HG02938 (cell line): ENCODE results near the gene TAF11.
A peak's percentile ranks its signal among the peaks of the same experiment; 100 is the strongest.
"Not testable (repeated sequence)": the region's sequence is repeated elsewhere in the genome, so short reads cannot be mapped to it uniquely, and the experiment has no call there.

ENCODE experiments used
- ATAC-seq: cut with Tn5 transposase; IDR thresholded peaks from one replicate; pipeline ENCODE4 v1.9.1; 2021; ENCODE audit warnings: mild to moderate bottlenecking, moderate library complexity; ENCODE audit not compliant: unreplicated experiment

The TAF11 gene, protein sequence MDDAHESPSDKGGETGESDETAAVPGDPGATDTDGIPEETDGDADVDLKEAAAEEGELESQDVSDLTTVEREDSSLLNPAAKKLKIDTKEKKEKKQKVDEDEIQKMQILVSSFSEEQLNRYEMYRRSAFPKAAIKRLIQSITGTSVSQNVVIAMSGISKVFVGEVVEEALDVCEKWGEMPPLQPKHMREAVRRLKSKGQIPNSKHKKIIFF

DNA sequence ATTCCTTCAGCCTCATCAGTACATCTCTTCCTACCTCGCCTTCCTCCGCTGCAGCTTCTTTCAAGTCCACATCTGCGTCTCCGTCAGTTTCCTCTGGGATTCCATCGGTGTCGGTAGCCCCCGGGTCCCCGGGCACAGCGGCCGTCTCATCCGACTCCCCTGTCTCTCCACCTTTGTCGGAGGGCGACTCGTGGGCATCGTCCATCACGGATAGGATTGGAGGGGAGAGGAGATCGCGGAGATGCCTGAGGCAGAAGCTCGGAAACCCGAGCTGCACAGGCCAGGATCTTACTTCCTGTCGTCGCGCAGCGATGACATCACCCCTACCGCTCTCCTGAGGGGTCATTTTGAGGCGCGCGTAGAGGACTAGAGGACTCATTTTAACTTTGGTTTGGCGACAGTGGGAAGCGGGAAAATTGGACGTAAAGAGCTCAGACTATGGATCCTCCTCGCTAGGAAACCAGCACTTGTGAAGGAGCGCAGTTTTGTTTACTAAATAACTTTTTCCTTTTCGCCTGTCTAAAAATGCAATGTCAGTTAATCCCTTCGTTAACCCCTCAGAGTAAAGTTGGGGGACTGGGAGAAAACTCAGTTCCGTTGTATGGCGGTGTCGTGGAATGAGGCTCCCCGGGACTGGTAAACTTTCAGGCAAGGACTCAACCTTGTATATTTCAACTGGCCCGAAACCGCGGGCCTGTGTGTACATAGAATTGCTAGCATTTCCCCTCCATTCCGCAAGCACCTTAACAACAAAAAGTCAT is at the start of gene TAF11:
TSS of gene TAF11 (minus strand) at position 290 of the 761 bp plus-strand sequence. CDS start at position 205, 85 bp downstream.
- ATAC-seq: peak; percentile 76

DNA sequence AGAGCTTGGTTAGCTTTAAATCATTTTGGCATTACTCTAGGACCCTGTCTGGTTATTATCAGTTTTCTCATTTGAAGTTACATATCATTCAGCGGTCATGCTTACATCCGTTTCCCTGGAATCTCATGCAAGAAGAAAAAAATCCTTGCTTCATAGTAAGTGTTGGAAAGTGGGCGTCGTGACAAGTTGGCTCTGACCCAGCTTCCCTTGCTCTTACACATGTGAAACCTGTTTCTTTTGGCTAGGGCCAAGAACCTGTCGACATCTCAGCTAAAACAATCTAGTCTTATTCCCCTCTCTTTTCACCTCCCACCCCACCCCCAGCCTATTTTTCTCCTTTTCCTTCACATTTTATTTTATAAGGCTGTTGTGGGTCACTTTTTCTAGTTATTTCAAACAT is 46.7 kb upstream of the TAF11 start:
- ATAC-seq: no peak

- not testable (repeated sequence) for ATAC-seq
Observed at GRCh38 chr6:34932202-34932601, 44.4 kb upstream of the TAF11 start.

- ATAC-seq: no peak
Observed at GRCh38 chr6:34930221-34930620, 42.4 kb upstream of the TAF11 start.

- no peak for ATAC-seq
Observed at GRCh38 chr6:34929241-34929978, 41.6 kb upstream of the TAF11 start.

DNA sequence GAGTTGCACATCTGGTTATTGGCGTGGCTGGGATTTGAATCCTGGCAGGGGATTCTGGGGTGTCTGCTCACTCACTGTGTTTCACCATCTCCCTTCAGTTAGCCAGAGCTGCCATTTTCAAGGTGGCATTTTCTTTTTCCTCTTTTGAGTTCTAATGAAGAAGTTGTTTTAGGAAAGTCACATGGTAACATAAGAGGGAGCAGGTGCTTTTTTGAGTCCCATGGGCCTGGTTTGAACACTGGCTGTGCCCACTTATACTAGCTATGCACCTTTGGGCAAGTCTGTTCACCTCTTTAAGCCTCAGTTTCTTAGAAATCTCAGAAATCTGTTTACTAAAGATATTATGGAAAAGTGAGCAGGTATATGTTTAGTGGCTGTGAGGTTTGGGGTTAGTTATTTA is 40.9 kb upstream of the TAF11 start:
- ATAC-seq: no peak

- no peak for ATAC-seq
Observed at GRCh38 chr6:34928220-34928619, 40.4 kb upstream of the TAF11 start.

GRCh38 chr6:34926655-34927054 is 38.8 kb upstream of the TAF11 start:
- ATAC-seq: no peak

- no peak for ATAC-seq
Observed at GRCh38 chr6:34924831-34925625, 37.2 kb upstream of the TAF11 start.

DNA sequence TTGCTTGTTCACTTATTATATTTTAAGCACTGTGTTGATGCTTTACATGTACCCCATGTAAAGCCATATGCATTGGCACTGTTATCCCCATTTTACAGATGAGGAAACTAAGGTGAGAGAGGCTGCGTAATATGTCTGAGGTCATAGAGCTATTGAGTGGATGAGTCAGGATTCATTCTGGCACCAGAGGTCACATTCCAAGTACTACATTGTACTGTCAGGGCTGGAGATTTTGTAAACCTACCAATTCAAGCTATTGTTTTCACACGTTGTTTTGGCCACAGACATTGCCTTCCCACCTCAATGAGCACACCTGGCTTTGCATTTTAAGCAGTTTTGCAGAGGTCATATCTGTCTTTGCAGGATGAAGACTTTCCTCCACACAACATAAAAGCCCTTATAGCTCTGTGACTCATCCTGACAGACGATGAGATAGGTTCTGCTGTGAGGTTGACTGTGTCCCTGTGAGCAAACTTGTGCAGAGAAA is 34.4 kb upstream of the TAF11 start:
- no peak for ATAC-seq

GRCh38 chr6:34920097-34920496 is 32.3 kb upstream of the TAF11 start:
- ATAC-seq: no peak

DNA sequence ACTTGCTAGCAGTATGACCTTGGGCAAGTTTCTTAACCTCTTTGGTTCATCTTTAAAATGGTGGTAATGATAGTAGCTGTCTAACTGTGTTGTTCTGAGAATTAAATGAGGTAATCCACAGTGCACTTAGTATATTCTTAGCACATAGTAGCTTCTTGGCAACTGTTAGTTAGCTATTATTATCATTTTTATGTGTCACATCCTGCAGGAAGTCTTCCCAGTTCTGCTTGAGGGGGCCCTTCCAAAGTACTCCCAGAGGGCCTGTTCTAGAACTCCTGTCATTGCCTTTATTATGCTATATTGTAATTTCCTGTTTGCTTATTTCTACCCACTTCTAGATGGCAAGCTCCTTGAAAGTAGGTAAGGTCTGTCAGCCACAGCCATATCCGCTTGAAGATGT is 31.8 kb upstream of the TAF11 start:
- no peak for ATAC-seq

- no peak for ATAC-seq
Observed at GRCh38 chr6:34917626-34918285, 29.9 kb upstream of the TAF11 start.

DNA sequence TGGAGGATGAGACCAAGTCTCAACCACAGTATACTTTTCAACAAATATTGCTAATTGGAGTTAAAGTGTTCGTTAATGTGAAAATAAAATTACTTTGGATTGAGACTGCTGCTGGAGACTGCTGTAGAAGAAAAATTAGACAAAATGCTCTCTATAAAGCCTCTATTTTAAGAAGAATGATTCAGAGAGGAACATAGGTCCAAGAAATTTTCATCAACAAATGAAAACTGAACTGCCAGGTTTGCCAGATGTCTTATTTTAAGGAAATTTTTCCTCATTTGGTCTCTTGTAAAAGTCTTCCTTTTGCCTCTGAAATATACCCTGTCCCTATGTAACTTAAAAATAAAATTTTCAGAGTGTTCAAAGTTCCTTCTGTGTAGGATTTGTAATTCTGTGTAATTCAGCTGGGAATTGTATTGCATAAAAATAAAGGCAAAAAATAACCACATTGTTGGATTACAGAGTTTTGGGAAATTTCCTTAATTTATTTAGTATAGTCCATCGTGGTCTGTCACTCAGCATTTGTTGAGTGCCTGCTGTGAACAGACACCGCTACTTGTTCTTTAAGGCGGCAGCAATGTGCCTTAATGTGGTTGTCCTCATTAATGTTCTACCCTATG is 28.6 kb upstream of the TAF11 start:
- no peak for ATAC-seq

- ATAC-seq: no peak
Observed at GRCh38 chr6:34914358-34914757, 26.5 kb upstream of the TAF11 start.

DNA sequence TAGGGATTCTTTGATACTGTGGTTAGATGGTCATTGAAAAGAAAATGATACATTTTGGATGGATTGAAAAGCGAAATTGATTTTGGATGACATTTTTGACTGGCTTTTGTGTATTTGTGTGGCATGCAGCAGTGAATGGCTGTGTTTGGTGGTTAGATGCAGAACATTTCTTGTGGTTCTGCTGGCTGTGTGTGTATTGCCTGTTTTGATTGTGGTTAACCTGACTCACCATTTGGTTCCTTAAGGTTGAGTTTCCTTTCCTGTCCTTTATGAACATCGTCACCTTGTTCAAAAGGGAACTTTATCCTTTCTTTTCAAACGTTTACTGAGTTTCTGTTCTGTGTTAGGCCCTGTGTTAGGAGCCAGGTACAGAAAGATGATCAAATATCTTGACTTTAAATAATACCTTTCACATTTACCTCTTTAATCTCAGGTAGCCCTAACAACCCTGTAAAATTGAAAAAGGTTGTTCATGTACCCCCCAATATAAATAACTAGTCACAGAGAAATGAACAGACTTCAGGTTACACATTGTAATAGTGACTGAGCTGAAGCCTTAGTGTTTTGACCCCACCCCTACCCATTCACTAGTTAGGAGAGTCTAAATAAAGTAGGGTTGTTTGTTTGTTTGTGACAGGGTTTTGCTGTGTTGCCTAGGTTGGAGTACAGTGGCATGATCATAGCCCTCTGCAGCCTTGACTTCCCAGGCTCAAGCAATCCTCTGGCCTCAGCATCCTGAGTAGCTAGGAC is 25.0 kb upstream of the TAF11 start:
- peak; percentile 56 for ATAC-seq

- no peak for ATAC-seq
Observed at GRCh38 chr6:34911822-34912221, 24.0 kb upstream of the TAF11 start.

- no peak for ATAC-seq
Observed at GRCh38 chr6:34909320-34909883, 21.6 kb upstream of the TAF11 start.

DNA sequence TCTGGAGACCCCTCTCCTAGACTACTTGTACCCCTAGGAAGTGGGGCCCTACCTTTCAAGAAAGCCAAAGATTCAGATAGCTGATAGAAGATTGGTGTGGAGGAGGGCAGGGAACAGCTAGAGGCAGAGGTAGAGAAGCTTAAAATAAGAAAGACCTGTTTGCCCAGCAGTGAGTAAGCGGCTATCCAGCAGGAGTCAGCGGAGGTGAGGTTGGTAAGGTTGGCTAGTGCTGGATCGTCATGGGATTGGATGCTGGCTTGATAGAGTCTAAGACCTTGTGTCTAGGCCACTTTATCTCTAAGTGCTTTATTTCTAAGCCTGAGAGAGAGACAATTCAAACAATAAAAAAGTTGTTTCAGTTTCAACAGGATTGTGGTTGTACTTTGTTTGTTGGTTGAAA is 20.4 kb upstream of the TAF11 start:
- ATAC-seq: no peak
